OCI-LY1 (cell line): Measurements from ENCODE around the gene EPB41L4A.

ENCODE experiments used
- EZH2 ChIP-seq: fragments of 200-600 bp; sonication (generic), shearing (Covaris generic); IDR thresholded peaks from 2 replicates; pipeline ENCODE4 v1.8.0; 2017; ENCODE audit warnings: borderline replicate concordance, mixed run types, mild to moderate bottlenecking, antibody characterized with exemption, low read length, moderate library complexity, mixed read lengths
- TF ChIP-seq, protein P1 (sequence below): fragments of 200-600 bp; sonication (generic), shearing (Covaris generic); IDR thresholded peaks from 2 replicates; pipeline ENCODE4 v1.5.1; 2017; ENCODE audit warnings: mild to moderate bottlenecking, antibody characterized with exemption, low read length, moderate library complexity, mixed read lengths

DNA sequence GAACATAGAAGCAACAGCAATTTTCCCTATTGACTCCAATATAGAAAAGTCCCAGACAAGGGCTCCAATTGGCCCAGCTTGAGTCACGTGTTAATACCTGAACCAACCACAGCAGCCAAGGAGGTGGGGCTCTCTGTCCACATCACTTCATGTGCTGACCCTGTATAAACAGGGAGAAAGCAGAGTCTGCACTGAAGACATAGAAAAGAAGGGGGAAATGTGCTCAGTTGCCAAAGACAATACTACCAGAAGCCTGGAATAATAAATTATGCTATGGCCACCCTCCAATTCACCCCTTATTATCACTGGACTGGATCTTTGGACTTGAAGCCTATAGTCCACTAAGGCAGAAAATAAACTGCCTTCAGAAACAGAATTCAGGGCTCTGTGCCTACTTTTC, 275.4 kb downstream of the EPB41L4A start:
- TF ChIP-seq, protein P1, sequence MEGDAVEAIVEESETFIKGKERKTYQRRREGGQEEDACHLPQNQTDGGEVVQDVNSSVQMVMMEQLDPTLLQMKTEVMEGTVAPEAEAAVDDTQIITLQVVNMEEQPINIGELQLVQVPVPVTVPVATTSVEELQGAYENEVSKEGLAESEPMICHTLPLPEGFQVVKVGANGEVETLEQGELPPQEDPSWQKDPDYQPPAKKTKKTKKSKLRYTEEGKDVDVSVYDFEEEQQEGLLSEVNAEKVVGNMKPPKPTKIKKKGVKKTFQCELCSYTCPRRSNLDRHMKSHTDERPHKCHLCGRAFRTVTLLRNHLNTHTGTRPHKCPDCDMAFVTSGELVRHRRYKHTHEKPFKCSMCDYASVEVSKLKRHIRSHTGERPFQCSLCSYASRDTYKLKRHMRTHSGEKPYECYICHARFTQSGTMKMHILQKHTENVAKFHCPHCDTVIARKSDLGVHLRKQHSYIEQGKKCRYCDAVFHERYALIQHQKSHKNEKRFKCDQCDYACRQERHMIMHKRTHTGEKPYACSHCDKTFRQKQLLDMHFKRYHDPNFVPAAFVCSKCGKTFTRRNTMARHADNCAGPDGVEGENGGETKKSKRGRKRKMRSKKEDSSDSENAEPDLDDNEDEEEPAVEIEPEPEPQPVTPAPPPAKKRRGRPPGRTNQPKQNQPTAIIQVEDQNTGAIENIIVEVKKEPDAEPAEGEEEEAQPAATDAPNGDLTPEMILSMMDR: no peak
- TF ChIP-seq EZH2: no peak
